GM19025 (cell line): Measurements from ENCODE around the gene TBCA.

Experiments
- ATAC-seq: cut with Tn5 transposase; IDR thresholded peaks from one replicate; pipeline ENCODE4 v1.9.1; 2021; ENCODE audit warnings: mild to moderate bottlenecking, low read depth, moderate library complexity; ENCODE audit not compliant: unreplicated experiment

The TBCA gene

GRCh38 chr5:77775790-77776553, at the start of gene TBCA:
Gene TBCA (minus strand): TSS chr5:77776339. CDS start chr5:77776257, 82 bp downstream.
- peak; percentile 91 for ATAC-seq

GRCh38 chr5:77824981-77825380, 48.8 kb upstream of the TBCA start:
- no peak for ATAC-seq

GRCh38 chr5:77816686-77817085, 40.5 kb upstream of the TBCA start:
- ATAC-seq = no peak

- ATAC-seq = no peak
These were observed 36.9 kb upstream of the TBCA start for GRCh38 chr5:77812926-77813589.

- no peak for ATAC-seq
These were observed 30.2 kb upstream of the TBCA start for GRCh38 chr5:77806213-77806843.

- no peak for ATAC-seq
These were observed 22.3 kb upstream of the TBCA start for GRCh38 chr5:77798456-77798855.

GRCh38 chr5:77797136-77797535, 21.0 kb upstream of the TBCA start:
- ATAC-seq = no peak

GRCh38 chr5:77795846-77796245, 19.7 kb upstream of the TBCA start:
- ATAC-seq = no peak

- ATAC-seq = no peak
These were observed 19.1 kb upstream of the TBCA start for GRCh38 chr5:77795268-77795667.

- no peak for ATAC-seq
These were observed 15.8 kb upstream of the TBCA start for GRCh38 chr5:77791926-77792325.

- ATAC-seq = no peak
These were observed 15.2 kb upstream of the TBCA start for GRCh38 chr5:77791356-77791755.

- no peak for ATAC-seq
These were observed 9.1 kb upstream of the TBCA start for GRCh38 chr5:77785229-77785628.

GRCh38 chr5:77784735-77785134, 8.6 kb upstream of the TBCA start:
- no peak for ATAC-seq

GRCh38 chr5:77781076-77781475, 4.9 kb upstream of the TBCA start:
- ATAC-seq = no peak

GRCh38 chr5:77778881-77779438, 2.8 kb upstream of the TBCA start:
- ATAC-seq = no peak

- no peak for ATAC-seq
These were observed 2.3 kb upstream of the TBCA start for GRCh38 chr5:77778398-77778797.

GRCh38 chr5:77777911-77778310, 1.8 kb upstream of the TBCA start:
- no peak for ATAC-seq

GRCh38 chr5:77777281-77777892, 1.2 kb upstream of the TBCA start:
- no peak for ATAC-seq

GRCh38 chr5:77776554-77777206, 541 bp upstream of the TBCA start:
- ATAC-seq = no peak

- ATAC-seq = no peak
These were observed 954 bp downstream of the TBCA start for GRCh38 chr5:77774981-77775789.
